HepG2 (cell line): ENCODE results near the gene SEH1L. TPM values are rescaled to one million over a fixed set of nuclear protein-coding genes. Genes with fewer than 3 reads are reported as not detected.

Experiments
- ELF3 ChIP-seq: IDR thresholded peaks from 2 replicates; pipeline ENCODE4 v1.6.1; 2016; ENCODE audit warnings: missing genetic modification reagents, missing compliant biosample characterization
- FOXP4 ChIP-seq: sonication (generic); formaldehyde crosslinking; IDR thresholded peaks from 2 replicates; pipeline ENCODE4 v1.4.0; 2020; ENCODE audit warnings: missing genetic modification reagents
- MEIS2 ChIP-seq: sonication (generic); formaldehyde crosslinking; IDR thresholded peaks from 2 replicates; pipeline ENCODE4 v1.9.0; 2021; ENCODE audit warnings: mild to moderate bottlenecking, missing genetic modification reagents
- NCOR1 ChIP-seq: fragments of 200-600 bp; sonication (generic); IDR thresholded peaks from 2 replicates; pipeline ENCODE4 v1.7.0; 2017; ENCODE audit warnings: antibody characterized with exemption, low read length, borderline replicate concordance
- RBM22 ChIP-seq: fragments of 200-400 bp; formaldehyde crosslinking; optimal IDR thresholded peaks from 2 replicates; pipeline ENCODE3; 2017; ENCODE audit warnings: mild to moderate bottlenecking, low read length, moderate library complexity
- REST ChIP-seq, 2 experiments: IDR thresholded peaks; 2 replicates each; pipeline ENCODE4 v1.6.1; 2011 to 2012; ENCODE audit warnings: low read length in 2 of 2, borderline replicate concordance in 1 of 2, low read depth in 1 of 2, mild to moderate bottlenecking in 1 of 2, moderate library complexity in 1 of 2
- RFX5 ChIP-seq: IDR thresholded peaks from 2 replicates; pipeline ENCODE4 v1.6.1; 2011; ENCODE audit warnings: low read depth, low read length, improper control_type of control experiment
- SKIL ChIP-seq: sonication (generic); formaldehyde crosslinking; IDR thresholded peaks from 2 replicates; pipeline ENCODE4 v1.8.0; 2022; ENCODE audit warnings: missing genetic modification reagents, mild to moderate bottlenecking, moderate library complexity, borderline replicate concordance
- SUZ12 ChIP-seq: fragments of 150-350 bp; IDR thresholded peaks from 2 replicates; pipeline ENCODE4 v1.6.1; 2014; ENCODE audit warnings: low read depth, low read length
- TGIF2 ChIP-seq: IDR thresholded peaks from 2 replicates; pipeline ENCODE4 v1.6.1; 2016; ENCODE audit warnings: control low read depth, missing compliant biosample characterization
- ZNF121 ChIP-seq: sonication (generic); formaldehyde crosslinking; IDR thresholded peaks from 2 replicates; pipeline ENCODE4 v1.5.0; 2020; ENCODE audit warnings: mild to moderate bottlenecking, missing genetic modification reagents
- ZNF282 ChIP-seq: fragments of 450-650 bp; IDR thresholded peaks from 2 replicates; pipeline ENCODE4 v1.6.1; 2018; ENCODE audit not compliant: partially characterized antibody
- ZNF660 ChIP-seq: sonication (generic); formaldehyde crosslinking; IDR thresholded peaks from 2 replicates; pipeline ENCODE4 v1.5.1; 2020; ENCODE audit warnings: mild to moderate bottlenecking, low read depth, missing genetic modification reagents, borderline replicate concordance
- ZNF773 ChIP-seq: sonication (generic); formaldehyde crosslinking; IDR thresholded peaks from 2 replicates; pipeline ENCODE4 v1.4.0; 2020; ENCODE audit warnings: missing genetic modification reagents, borderline replicate concordance
- polyA plus RNA-seq, 8 experiments: library from polyadenylated mRNA; depleted of rRNA in 3 of 8; stranded (reverse) in 7 of 8; unstranded in 1 of 8; fragments of >200 nt; fragmentation: Illumina TruSeq in 4 of 8; extraction: Trizol in 4 of 8; gene quantifications; 2 replicates each; pipeline versions ENCODE4 v1.2.1 to v1.2.3, GENCODE V29; 2011 to 2016; ENCODE audit warnings: low read depth in 4 of 8, missing spikeins in 1 of 8, mixed read lengths in 1 of 8; ENCODE audit not compliant: insufficient read depth in 1 of 8
- total RNA-seq, 5 experiments: library from RNA; depleted of rRNA; stranded (reverse); fragments of >200 nt; fragmentation: Illumina TruSeq; extraction: Trizol; gene quantifications; 2 replicates each; pipeline ENCODE4 v1.2.3, GENCODE V29; 2016; ENCODE audit warnings: low read depth in 1 of 5
- TF ChIP-seq, protein P1 (sequence below): sonication (generic); formaldehyde crosslinking; IDR thresholded peaks from 2 replicates; pipeline ENCODE4 v1.4.0; 2020; ENCODE audit warnings: missing genetic modification reagents
- TF ChIP-seq, protein P2 (sequence below): IDR thresholded peaks from 2 replicates; pipeline ENCODE4 v1.6.1; 2016; ENCODE audit warnings: low read depth, control low read depth
- TF ChIP-seq, protein P3 (sequence below): IDR thresholded peaks from 2 replicates; pipeline ENCODE4 v1.6.1; 2016; ENCODE audit warnings: missing compliant biosample characterization, missing genetic modification reagents, borderline replicate concordance

Gene SEH1L
- total and polyA plus RNA-seq, 2 of the 13 experiments (the other 11 are each of a cell fraction or from before 2014, with no cell fraction given): 59.6 to 63.5 TPM

DNA sequence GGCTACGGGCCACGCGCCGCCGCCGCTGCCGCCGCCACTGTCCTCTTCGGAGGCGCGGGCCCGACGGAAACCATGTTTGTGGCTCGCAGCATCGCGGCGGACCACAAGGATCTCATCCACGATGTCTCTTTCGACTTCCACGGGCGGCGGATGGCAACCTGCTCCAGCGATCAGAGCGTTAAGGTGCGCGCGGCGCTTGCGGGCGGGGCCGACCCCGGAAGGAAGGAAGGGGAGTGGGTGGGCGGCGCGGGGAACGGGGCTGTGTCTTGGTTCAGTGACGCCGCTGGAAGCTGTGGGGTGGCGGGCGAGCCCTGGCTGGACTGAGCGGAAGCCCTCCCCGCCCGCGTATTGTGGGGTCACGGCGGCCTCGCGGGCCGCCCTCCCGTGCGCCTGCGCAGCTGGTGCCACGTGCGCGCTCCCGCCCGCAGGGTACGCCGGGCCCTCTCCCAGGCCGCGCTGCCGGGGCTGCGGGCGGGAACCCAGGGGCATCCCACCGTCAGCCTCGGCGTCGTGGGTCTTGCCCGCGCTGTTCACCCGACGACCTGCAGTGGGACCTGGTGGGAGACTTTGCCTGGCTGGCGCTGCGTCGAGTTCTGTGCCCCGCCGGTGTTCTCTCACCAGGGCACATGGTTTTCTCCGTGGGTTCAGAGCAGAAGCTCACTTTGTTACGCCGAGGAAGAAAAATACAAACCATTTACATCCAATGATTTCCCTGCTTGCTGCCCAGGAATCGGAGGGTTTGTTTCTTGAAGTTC is 416 bp downstream of the SEH1L start (continued):
- TF ChIP-seq RBM22 (peak; percentile 32), ZNF660 (CRISPR knock-in tag) (no peak), ZNF121 (no peak; the same call in 1 of the 2 replicates), SUZ12 (no peak), FOXP4 (peak; percentile 42; the same call in 1 of the 2 replicates), ZNF773 (CRISPR knock-in tag) (peak; percentile 97), SKIL (no peak), MEIS2 (CRISPR knock-in tag) (peak; percentile 96), REST (IDR thresholded peaks at IDR 0.05; ENCODE audit: borderline replicate concordance in 1 of 2, low read depth in 1 of 2, low read length in 2 of 2) (peak in 1 of 2 experiments; percentile 11; a peak in 1 of 4 replicates), NCOR1 (no peak), TGIF2 (peak; percentile 75; the same call in 1 of the 2 replicates), RFX5 (no peak), ELF3 (CRISPR knock-in tag) (peak; percentile 69; the same call in 1 of the 2 replicates), ZNF282 (no peak)
- TF ChIP-seq, protein P1, sequence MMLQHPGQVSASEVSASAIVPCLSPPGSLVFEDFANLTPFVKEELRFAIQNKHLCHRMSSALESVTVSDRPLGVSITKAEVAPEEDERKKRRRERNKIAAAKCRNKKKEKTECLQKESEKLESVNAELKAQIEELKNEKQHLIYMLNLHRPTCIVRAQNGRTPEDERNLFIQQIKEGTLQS (CRISPR knock-in tag): peak; percentile 28
- TF ChIP-seq, protein P2, sequence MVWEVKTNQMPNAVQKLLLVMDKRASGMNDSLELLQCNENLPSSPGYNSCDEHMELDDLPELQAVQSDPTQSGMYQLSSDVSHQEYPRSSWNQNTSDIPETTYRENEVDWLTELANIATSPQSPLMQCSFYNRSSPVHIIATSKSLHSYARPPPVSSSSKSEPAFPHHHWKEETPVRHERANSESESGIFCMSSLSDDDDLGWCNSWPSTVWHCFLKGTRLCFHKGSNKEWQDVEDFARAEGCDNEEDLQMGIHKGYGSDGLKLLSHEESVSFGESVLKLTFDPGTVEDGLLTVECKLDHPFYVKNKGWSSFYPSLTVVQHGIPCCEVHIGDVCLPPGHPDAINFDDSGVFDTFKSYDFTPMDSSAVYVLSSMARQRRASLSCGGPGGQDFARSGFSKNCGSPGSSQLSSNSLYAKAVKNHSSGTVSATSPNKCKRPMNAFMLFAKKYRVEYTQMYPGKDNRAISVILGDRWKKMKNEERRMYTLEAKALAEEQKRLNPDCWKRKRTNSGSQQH (CRISPR knock-in tag): peak; percentile 80
- TF ChIP-seq, protein P3, sequence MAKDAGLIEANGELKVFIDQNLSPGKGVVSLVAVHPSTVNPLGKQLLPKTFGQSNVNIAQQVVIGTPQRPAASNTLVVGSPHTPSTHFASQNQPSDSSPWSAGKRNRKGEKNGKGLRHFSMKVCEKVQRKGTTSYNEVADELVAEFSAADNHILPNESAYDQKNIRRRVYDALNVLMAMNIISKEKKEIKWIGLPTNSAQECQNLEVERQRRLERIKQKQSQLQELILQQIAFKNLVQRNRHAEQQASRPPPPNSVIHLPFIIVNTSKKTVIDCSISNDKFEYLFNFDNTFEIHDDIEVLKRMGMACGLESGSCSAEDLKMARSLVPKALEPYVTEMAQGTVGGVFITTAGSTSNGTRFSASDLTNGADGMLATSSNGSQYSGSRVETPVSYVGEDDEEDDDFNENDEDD (CRISPR knock-in tag): peak; percentile 99
